Esophagus squamous epithelium (tissue), 5 donors: ENCODE data around the gene NEO1. TPM values are rescaled to one million over a fixed set of nuclear protein-coding genes. Genes with fewer than 3 reads are reported as not detected.
"Not testable (repeated sequence)": the region's sequence is repeated elsewhere in the genome, so short reads cannot be mapped to it uniquely, and the experiment has no call there.

Experiments used
- DNase-seq: peaks from one replicate; lab custom pipeline; 2025; lab: John Stamatoyannopoulos, UW
- H3K27ac ChIP-seq, 4 donors: fragments of 200-600 bp; sonication (generic); one replicate each; pipeline ENCODE4 v1.5.1; 2016 to 2019; ENCODE audit warnings: mild to moderate bottlenecking in 1 of 4
- H3K27me3 ChIP-seq, 4 donors: fragments of 200-600 bp; sonication (generic); 1 replicate in 3 of 4; 2 replicates in 1 of 4; pipeline versions ENCODE4 v1.5.1 to v1.6.0; 2017 to 2021; ENCODE audit warnings: antibody characterized with exemption in 1 of 4
- H3K36me3 ChIP-seq, 3 donors: fragments of 200-600 bp; sonication (generic); one replicate each; pipeline ENCODE4 v1.5.1; 2016 to 2019
- H3K4me1 ChIP-seq, 3 donors: fragments of 200-600 bp; sonication (generic); one replicate each; pipeline ENCODE4 v1.5.1; 2017 to 2019
- H3K4me3 ChIP-seq, 4 donors: fragments of 200-600 bp; sonication (generic); 1 replicate in 3 of 4; 2 replicates in 1 of 4; pipeline ENCODE4 v1.5.1; 2016 to 2019; ENCODE audit warnings: mild to moderate bottlenecking in 2 of 4, moderate library complexity in 1 of 4
- H3K9me3 ChIP-seq, 3 donors: fragments of 200-600 bp; sonication (generic); one replicate each; pipeline ENCODE4 v1.5.1; 2016 to 2019
- CTCF ChIP-seq, 6 experiments: fragments of 450-650 bp in 4 of 6; fragments of 200-600 bp in 2 of 6; sonication (generic) in 2 of 6; IDR thresholded peaks; one replicate each; pipeline ENCODE4 v1.5.1; 2016 to 2019; ENCODE audit warnings: antibody characterized with exemption in 6 of 6, mild to moderate bottlenecking in 4 of 6, moderate library complexity in 4 of 6
- POLR2A ChIP-seq, 4 donors: fragments of 450-650 bp; IDR thresholded peaks; one replicate each; pipeline ENCODE4 v1.6.1; 2017; ENCODE audit warnings: antibody characterized with exemption in 4 of 4, mild to moderate bottlenecking in 4 of 4, moderate library complexity in 3 of 4
- WGBS, 2 donors: methylation state at CpG; one replicate each; pipeline ENCODE4 v1.1.5; 2018; 5-methylcytosine and 5-hydroxymethylcytosine counted together
- intact Hi-C: fragments of 100-400 bp; cut with DNase I; formaldehyde crosslinking; loops from one replicate; pipeline ENCODE4 v1.15.0; 2022
- total RNA-seq, 4 donors: library from RNA; depleted of rRNA; stranded (reverse); fragments of >200 nt; gene quantifications; one replicate each; pipeline ENCODE4 v1.1.0, GENCODE V29; 2016
- donor health status: DM: yes; HTN: yes; CAD: no.

Gene NEO1
- total RNA-seq, 4 donors from 2014 or later, result 9.2 to 32.0 (median 15.0) TPM

- Histone ChIP-seq H3K27me3 (no peaks in the 10 kb centered on the region), H3K27ac (no peak overlapping the region), H3K9me3 (no peaks in the 10 kb centered on the region), H3K4me3 (no peak overlapping the region), H3K36me3 (no peaks in the 10 kb centered on the region), H3K4me1 (no peaks in the 10 kb centered on the region)
- TF ChIP-seq CTCF (IDR thresholded peaks at IDR 0.05), result no peak
- intact Hi-C loops, result no loop called here
- DNase-seq, result no peak
- 81 to 83% methylated on average over 4 of the region's 4 CpGs for WGBS, 2 donors
Measured at GRCh38 chr15:73165844-73166243, 113.6 kb downstream of the NEO1 start.

- DNase-seq, H3K9me3 ChIP-seq, H3K27ac ChIP-seq, H3K36me3 ChIP-seq, H3K4me3 ChIP-seq, H3K4me1 ChIP-seq, intact Hi-C loops, H3K27me3 ChIP-seq: not testable (repeated sequence)
- no CpG with 5 or more reads among the region's 1 CpG for WGBS, 2 donors
Measured at GRCh38 chr15:73166711-73167110, 114.4 kb downstream of the NEO1 start.

- TF ChIP-seq POLR2A (IDR thresholded peaks at IDR 0.05), result no peak
- TF ChIP-seq CTCF (IDR thresholded peaks at IDR 0.05), result no peak
- 100% methylated on average over 3 of the region's 3 CpGs for WGBS, 2 donors
- H3K27ac ChIP-seq, result no peak overlapping the region
Measured at GRCh38 chr15:73168487-73168886, 116.2 kb downstream of the NEO1 start.

GRCh38 chr15:73171711-73172110 lies 119.4 kb downstream of the NEO1 start:
- TF ChIP-seq CTCF (IDR thresholded peaks at IDR 0.05) (no peak), POLR2A (IDR thresholded peaks at IDR 0.05) (no peak)
- Histone ChIP-seq H3K9me3 (no peaks in the 10 kb centered on the region), H3K27ac (no peak overlapping the region), H3K4me3 (no peak overlapping the region), H3K4me1 (no peaks in the 10 kb centered on the region), H3K36me3 (peaks cover 0 to 2% (median 0%) of the 10 kb centered on the region in 3 donors), H3K27me3 (no peaks in the 10 kb centered on the region)
- DNase-seq, result no peak
- WGBS, 2 donors, result 83 to 93% methylated on average over 7 to 9 of the region's 9 CpGs
- intact Hi-C loops, result no loop called here

More at GRCh38 chr15:73168487-73168886, 116.2 kb downstream of the NEO1 start:
- no peak overlapping the region for H3K4me3 ChIP-seq
- H3K27me3 ChIP-seq, result no peaks in the 10 kb centered on the region
- H3K9me3 ChIP-seq, result no peaks in the 10 kb centered on the region
- no peaks in the 10 kb centered on the region for H3K36me3 ChIP-seq
- DNase-seq, result no peak
- intact Hi-C loops, result no loop called here
- H3K4me1 ChIP-seq, result no peaks in the 10 kb centered on the region

GRCh38 chr15:73172508-73172907 lies 120.2 kb downstream of the NEO1 start:
- Histone ChIP-seq H3K9me3 (no peaks in the 10 kb centered on the region), H3K27me3 (no peaks in the 10 kb centered on the region), H3K4me1 (no peaks in the 10 kb centered on the region), H3K4me3 (no peak overlapping the region), H3K27ac (no peak overlapping the region), H3K36me3 (peaks cover 0 to 5% (median 0%) of the 10 kb centered on the region in 3 donors)
- DNase-seq, result no peak
- TF ChIP-seq CTCF (IDR thresholded peaks at IDR 0.05), result no peak
- no peak for TF ChIP-seq POLR2A (IDR thresholded peaks at IDR 0.05)
- intact Hi-C loops, result no loop called here

- no peaks in the 10 kb centered on the region for H3K27me3 ChIP-seq
- no peak overlapping the region for H3K4me3 ChIP-seq
- peaks cover 0 to 15% (median 0%) of the 10 kb centered on the region in 3 donors for H3K36me3 ChIP-seq
- TF ChIP-seq POLR2A (IDR thresholded peaks at IDR 0.05) (no peak), CTCF (IDR thresholded peaks at IDR 0.05) (no peak)
- no peak overlapping the region for H3K27ac ChIP-seq
- H3K4me1 ChIP-seq, result no peaks in the 10 kb centered on the region
- no peak for DNase-seq
- 80 to 83% methylated on average over 1 of the region's 1 CpG for WGBS, 2 donors
- intact Hi-C loops, result no loop called here
- no peaks in the 10 kb centered on the region for H3K9me3 ChIP-seq
Measured at GRCh38 chr15:73174171-73174570, 121.9 kb downstream of the NEO1 start.
